Endothelial cell (in vitro differentiated cells): ENCODE measurements around the gene AKR1B15. TPM values are rescaled to one million over a fixed set of nuclear protein-coding genes. Genes with fewer than 3 reads are reported as not detected.

Experiments used
- DNase-seq: peaks from one replicate; pipeline ENCODE4 v3.0.0; 2021; ENCODE audit warnings: low spot score
- H3K27ac Mint-ChIP-seq: one replicate; pipeline ENCODE4 v1.8.0; 2021; ENCODE audit warnings: mixed read lengths, inconsistent platforms; ENCODE audit not compliant: unreplicated experiment
- H3K27me3 Mint-ChIP-seq: one replicate; pipeline ENCODE4 v1.8.0; 2021; ENCODE audit warnings: mild to moderate bottlenecking, moderate library complexity, mixed read lengths, inconsistent platforms; ENCODE audit not compliant: unreplicated experiment
- H3K36me3 Mint-ChIP-seq: one replicate; pipeline ENCODE4 v1.8.0; 2021; ENCODE audit warnings: mild to moderate bottlenecking, low read depth, mixed read lengths, inconsistent platforms; ENCODE audit not compliant: unreplicated experiment
- H3K4me1 Mint-ChIP-seq: one replicate; pipeline ENCODE4 v1.8.0; 2021; ENCODE audit warnings: mild to moderate bottlenecking, mixed read lengths, inconsistent platforms; ENCODE audit not compliant: unreplicated experiment
- H3K4me3 Mint-ChIP-seq: one replicate; pipeline ENCODE4 v1.8.0; 2021; ENCODE audit warnings: mild to moderate bottlenecking, mixed read lengths, inconsistent platforms; ENCODE audit not compliant: unreplicated experiment
- H3K9me3 Mint-ChIP-seq: one replicate; pipeline ENCODE4 v1.8.0; 2021; ENCODE audit warnings: mixed read lengths, inconsistent platforms; ENCODE audit not compliant: unreplicated experiment
- CTCF ChIP-seq: fragments of 200-600 bp; sonication (generic); IDR thresholded peaks from one replicate; pipeline ENCODE4 v1.5.0; 2021; ENCODE audit warnings: antibody characterized with exemption; ENCODE audit not compliant: unreplicated experiment
- total RNA-seq: library from RNA; stranded (reverse); fragmentation: NEBNext Ultra II Directional; extraction: Animal tissue kit (Norgen Biotek cat#: 25700); gene quantifications from one replicate; pipeline ENCODE4 v1.2.1, GENCODE V29; 2021; ENCODE audit not compliant: unreplicated experiment

Gene AKR1B15
- total RNA-seq, 1 donor from 2014 or later, result not detected

DNA sequence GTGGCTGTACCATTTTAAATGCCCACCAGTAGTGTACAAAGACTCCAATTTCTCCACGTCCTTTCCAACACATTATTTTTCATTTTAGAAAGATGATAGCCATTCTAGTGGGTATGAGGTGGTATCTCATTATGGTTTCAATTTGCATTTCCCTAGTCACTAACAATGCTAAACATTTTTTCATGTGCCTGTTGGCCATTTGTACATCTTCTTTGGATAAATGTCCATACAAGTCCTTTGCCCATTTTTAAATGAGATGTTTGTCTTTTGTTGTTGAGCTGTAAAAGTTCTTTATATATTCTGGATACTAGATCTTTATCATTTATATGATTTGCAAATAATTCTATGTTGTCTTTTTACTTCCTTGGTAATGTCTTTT lies 78.9 kb downstream of the AKR1B15 start:
- no peak for TF ChIP-seq CTCF
- H3K27me3 Mint-ChIP-seq, result no peaks in the 10 kb centered on the region

DNA sequence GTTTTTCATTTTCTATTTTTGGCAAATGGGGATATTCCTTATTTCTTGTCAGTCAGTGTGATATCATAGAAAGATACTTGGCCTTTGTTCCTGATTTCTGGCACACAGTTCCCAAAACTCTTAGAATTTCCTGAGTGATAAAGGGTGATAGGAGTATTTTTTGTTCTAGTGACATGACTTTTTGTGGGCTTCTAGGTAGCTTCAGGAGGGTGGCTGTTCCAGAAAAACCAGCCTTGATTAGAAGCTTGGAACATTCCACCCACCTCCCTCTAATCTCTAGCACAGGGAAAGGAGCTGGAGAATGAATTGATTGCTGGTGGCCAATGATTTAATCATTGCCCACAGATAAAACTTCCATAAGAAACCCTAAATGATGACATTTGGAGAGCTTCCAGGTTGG lies 80.5 kb downstream of the AKR1B15 start:
- no peak for DNase-seq
- Mint-ChIP-seq H3K27ac (no peak overlapping the region), H3K36me3 (no peaks in the 10 kb centered on the region), H3K4me3 (no peak overlapping the region), H3K9me3 (no peaks in the 10 kb centered on the region), H3K27me3 (no peaks in the 10 kb centered on the region), H3K4me1 (peaks cover 9% of the 10 kb centered on the region)
- no peak for TF ChIP-seq CTCF

More for the DNA sequence above, 78.9 kb downstream of the AKR1B15 start:
- H3K36me3 Mint-ChIP-seq, result no peaks in the 10 kb centered on the region
- no peaks in the 10 kb centered on the region for H3K4me1 Mint-ChIP-seq
- no peak overlapping the region for H3K27ac Mint-ChIP-seq
- H3K4me3 Mint-ChIP-seq, result no peak overlapping the region
- H3K9me3 Mint-ChIP-seq, result no peaks in the 10 kb centered on the region
- DNase-seq, result no peak

Other genes starting within 250 kb of the AKR1B15 start
- gene SLC35B4, start 232.2 kb upstream of the AKR1B15 start, total RNA-seq, result 34.0 TPM
- gene AKR1B1, start 90.0 kb upstream of the AKR1B15 start, total RNA-seq, result 52.8 TPM
- gene AKR1B10, start 21.5 kb upstream of the AKR1B15 start, total RNA-seq, result not detected
- 17.7 TPM for gene BPGM, start 97.7 kb downstream of the AKR1B15 start, total RNA-seq
- 230 TPM for gene CALD1, start 230.5 kb downstream of the AKR1B15 start, total RNA-seq